GM18868 (cell line): ENCODE data around the gene SEC31B.

Source experiments
- ATAC-seq: cut with Tn5 transposase; IDR thresholded peaks from one replicate; pipeline ENCODE4 v1.9.1; 2021; ENCODE audit warnings: mild to moderate bottlenecking, moderate library complexity; ENCODE audit not compliant: unreplicated experiment

Gene SEC31B

GRCh38 chr10:100528921-100529474, 9.3 kb upstream of the SEC31B start:
- ATAC-seq: no peak

DNA sequence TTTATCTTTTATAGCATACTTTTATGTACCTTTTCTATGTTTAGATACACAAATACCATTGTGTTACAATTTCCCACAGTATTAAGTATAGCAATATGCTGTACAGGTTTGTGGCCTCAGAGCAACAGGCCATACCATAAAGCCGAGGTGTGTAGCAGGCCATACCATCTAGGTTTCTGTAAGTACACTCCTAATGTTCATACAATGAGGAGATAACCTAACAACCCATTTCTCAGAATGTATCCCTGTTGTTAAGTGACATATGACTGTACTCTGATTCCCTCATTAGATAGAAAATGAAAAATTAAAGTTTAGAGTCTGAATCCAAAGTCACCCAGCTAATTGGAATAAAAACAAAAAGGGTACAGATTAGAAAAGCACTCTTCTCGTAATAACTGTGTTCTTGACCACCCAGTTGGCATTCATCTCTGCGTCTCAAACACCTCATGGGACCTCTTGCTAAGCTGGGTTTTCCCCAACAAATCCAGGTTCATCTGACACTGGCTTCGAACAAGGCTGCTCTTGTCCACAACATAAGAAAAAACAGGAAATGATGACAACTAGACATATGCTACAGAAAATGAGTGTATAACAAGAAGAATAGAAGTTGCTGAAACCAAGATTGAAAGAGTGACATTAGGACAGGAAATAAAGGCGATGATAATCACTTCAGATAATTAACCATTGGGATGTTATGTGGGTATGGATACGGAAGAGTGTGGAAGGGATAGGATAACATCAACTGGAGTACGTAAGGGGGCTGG, 8.6 kb upstream of the SEC31B start:
- ATAC-seq: no peak

GRCh38 chr10:100524638-100525037, 5.0 kb upstream of the SEC31B start:
- no peak for ATAC-seq

DNA sequence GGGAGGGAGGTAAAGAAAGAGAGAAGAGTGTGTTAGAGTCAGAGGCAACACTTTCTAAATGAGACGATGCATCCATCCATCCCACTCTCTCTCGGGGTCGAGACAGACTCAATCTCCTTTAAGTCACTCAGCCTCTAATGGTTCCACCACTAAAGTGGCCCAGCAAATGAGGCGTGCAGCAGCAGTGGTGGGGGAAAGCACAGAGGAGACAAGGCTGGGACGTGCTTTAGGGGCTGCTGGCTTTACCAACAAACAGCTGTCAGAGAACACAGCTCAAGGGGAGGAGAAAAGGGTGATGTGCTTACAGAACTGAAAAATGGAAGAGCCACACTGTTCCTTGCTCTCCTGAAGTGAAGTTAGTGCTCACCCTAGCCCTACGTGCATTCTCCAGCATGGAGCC, 4.5 kb upstream of the SEC31B start:
- ATAC-seq: no peak

DNA sequence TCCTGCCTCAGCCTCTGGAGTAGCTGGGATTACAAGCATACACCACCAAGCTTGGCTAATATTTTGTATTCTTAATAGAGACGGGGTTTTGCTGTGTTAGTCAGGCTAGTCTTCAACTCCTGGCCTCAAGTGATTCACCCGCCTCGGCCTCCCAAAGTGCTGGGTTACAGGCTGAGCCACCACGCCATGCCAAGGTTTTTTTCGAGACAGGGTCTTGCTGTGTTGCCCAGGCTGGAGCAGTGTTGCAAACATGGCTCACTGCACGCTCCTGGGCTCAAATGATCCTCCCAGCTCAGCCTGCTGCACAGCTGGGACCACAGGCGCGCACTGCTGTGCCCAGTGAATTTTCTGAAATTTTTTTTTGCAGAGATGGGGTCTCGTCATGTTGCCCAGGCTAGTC, 3.3 kb upstream of the SEC31B start:
- no peak for ATAC-seq

- no peak for ATAC-seq
Observed at GRCh38 chr10:100522107-100522801, 2.6 kb upstream of the SEC31B start.

DNA sequence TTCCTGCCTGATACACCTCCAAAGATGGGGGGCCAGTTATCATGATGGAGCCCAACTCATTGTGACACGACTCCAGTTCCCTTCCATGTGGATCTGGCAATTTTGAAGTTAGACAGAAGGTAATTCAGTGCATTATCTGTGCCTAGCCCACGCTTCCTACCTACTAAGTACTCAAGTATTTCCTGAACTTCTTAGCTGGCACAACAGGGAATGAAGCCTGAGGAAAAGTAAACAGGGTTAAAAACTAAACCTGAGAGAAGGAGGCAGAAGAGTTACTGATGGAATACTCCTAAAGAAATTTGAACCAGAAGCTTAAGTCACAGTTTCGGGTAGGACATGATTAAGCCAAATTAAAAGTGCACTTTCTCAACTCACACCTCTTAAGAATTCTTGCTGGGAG, 1.1 kb upstream of the SEC31B start:
- ATAC-seq: no peak

DNA sequence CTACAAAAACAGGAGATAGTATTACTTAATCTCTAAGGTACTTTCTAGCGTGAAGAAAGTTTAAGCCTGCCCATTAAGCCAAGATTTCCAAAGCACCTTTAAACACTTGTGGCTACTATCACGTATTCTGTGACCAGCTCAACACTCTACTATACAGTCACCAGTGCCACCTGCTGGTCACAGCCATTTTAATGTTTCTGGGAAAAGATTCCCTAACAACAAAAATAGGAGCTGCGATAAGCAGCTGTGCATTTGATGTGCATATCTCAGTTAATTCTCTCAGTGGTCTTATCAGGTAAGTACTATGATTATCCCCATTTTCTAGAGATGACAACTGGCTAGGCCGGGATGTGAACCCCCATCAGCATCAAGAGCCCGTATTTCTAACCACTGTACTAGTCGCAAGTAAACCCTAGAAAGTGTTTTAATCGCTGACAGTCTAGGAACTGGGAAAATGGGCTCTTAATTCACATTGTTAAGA, 860 bp downstream of the SEC31B start:
- ATAC-seq: no peak

GRCh38 chr10:100516847-100517246, 2.8 kb downstream of the SEC31B start:
- ATAC-seq: no peak

DNA sequence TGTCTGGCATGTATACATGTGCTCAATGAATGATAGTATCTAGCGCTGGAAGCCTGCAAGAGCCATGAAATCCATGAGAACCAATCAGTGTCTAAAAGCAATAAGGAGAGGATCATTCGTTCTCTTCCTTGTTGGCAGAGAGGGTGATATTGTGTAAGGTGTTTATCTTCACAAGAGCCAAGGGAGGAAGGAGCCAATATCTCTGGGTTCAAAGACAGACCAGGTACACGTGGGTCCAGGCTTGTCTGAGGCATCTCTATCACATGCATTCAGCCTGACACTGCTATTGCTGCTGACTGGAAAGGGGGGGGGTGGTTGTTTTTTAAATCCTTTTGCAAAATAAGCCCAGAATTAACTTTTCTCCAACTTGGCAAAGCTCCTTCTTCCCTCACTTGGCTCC, 4.0 kb downstream of the SEC31B start:
- no peak for ATAC-seq

GRCh38 chr10:100510533-100511308, 8.9 kb downstream of the SEC31B start:
- no peak for ATAC-seq

DNA sequence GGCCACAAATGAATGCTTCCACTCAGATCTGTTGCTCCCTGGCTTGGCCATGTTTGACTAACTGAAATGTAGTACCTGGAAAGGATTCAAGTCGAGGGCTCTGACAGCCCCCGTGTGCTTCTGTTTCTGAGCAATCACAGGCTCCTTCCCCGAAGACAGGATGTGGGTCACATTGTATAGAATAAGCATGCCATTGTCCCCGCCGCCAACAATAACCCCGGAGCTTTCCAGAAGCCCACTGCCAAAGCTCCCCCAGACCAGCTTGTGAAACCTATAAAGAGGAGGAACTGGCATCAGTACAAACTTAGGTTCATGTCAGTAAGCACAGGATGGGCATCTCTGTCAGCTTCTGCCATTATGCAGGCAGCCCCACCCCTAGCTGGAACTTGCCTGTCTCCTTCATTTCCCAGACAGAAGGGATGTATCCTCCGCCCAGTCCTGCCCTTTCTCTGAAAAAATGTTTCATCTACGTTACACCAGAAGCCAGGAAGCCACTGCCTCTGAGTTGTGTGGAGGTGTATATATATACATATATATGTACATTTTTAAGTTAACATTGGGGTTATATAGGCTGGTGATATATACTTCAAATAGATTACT, 10.3 kb downstream of the SEC31B start:
- no peak for ATAC-seq

DNA sequence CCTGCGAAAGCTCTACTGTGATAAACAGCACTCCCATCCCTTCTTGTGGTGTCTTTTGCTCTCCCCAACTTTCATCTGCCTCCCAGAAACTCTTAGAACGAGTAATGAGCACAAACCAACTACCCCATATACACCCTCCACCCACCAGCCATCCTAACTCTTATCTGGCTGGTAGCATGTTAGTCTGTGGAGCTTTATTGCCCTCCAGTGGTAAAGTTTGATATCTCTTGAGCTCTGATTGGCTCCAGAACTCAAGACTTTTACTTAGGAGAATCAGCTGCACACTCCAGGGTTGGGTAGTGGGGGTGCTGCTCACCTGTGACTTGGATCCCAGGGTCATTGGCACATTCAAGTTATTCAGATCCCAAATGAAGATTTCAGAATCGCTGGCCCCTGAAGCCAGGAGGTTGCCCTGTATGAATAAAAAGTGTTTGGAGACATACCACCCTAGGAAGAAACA, 10.9 kb downstream of the SEC31B start:
- no peak for ATAC-seq

GRCh38 chr10:100508266-100508665, 11.4 kb downstream of the SEC31B start:
- no peak for ATAC-seq

GRCh38 chr10:100507357-100507732, 12.3 kb downstream of the SEC31B start:
- ATAC-seq: no peak

GRCh38 chr10:100506596-100507356, 12.9 kb downstream of the SEC31B start:
- no peak for ATAC-seq

- ATAC-seq: no peak
Observed at GRCh38 chr10:100505164-100505563, 14.5 kb downstream of the SEC31B start.

GRCh38 chr10:100504096-100504495, 15.6 kb downstream of the SEC31B start:
- ATAC-seq: no peak

DNA sequence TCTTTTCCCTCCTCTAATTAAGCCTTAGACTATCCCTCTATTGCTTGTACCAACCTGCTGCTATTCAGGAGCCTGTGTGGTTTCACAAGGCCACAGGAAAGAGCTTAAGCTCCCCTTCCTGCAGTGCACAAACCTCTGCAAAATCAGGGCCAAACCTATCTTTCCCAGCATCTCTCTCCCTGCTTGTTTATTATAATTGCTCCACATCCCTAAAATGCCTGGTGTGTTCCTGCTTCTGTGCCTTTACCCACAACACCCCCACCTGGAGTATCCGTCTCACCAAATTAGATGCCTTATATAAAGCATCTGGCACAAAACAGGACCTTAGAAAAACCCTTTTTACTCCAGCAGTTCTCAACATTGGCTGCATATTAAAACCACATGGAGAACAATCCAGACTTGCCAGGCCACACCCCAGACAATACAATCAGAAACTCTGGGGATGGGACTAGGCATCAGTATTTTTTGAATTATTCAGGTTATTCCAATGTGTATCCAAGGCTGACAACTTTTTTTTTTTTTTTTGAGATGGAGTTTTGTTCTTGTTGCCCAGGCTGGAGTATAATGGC, 16.7 kb downstream of the SEC31B start:
- no peak for ATAC-seq

GRCh38 chr10:100501423-100501822, 18.2 kb downstream of the SEC31B start:
- ATAC-seq: no peak
